Activated T-helper 1 cell treated with anti-CD3 and anti-CD28 coated beads, Interleukin-12 subunit alpha, Interleukin-12 subunit beta, Interleukin-2, Interleukin-4 antibody, amounts not matched to agents 30 ng/mL and 10 ng/mL and 1 ng/mL, durations not matched to agents 14 hours and 24 hours and 36 hours (primary cell): Measurements from ENCODE around the gene TMSB4Y. TPM values are rescaled to one million over a fixed set of nuclear protein-coding genes. Genes with fewer than 3 reads are reported as not detected.

Experiments used
- DNase-seq: peaks from one replicate; pipeline ENCODE4 v3.0.0; 2021; ENCODE audit warnings: low spot score
- H3K27ac Mint-ChIP-seq: one replicate; pipeline ENCODE4 v1.8.0; 2021; ENCODE audit warnings: mild to moderate bottlenecking, mixed read lengths
- H3K27me3 Mint-ChIP-seq: one replicate; pipeline ENCODE4 v1.8.0; 2022; ENCODE audit warnings: mild to moderate bottlenecking, moderate library complexity, mixed read lengths; ENCODE audit not compliant: insufficient read depth
- H3K36me3 Mint-ChIP-seq: one replicate; pipeline ENCODE4 v1.8.0; 2021; ENCODE audit warnings: low read depth, mixed read lengths
- H3K4me1 Mint-ChIP-seq: one replicate; pipeline ENCODE4 v1.8.0; 2021; ENCODE audit warnings: low read depth, mixed read lengths
- H3K4me3 Mint-ChIP-seq: one replicate; pipeline ENCODE4 v1.8.0; 2021; ENCODE audit warnings: mild to moderate bottlenecking, moderate library complexity, mixed read lengths
- H3K9me3 Mint-ChIP-seq: one replicate; pipeline ENCODE4 v1.8.0; 2021; ENCODE audit warnings: mixed read lengths
- intact Hi-C: fragments of 100-400 bp; cut with micrococcal nuclease; formaldehyde crosslinking; loops from one replicate; pipeline ENCODE4 v1.15.1; 2024
- total RNA-seq: library from RNA; stranded (reverse); gene quantifications from 2 replicates; pipeline ENCODE4 v1.2.3, GENCODE V29; 2022

Gene TMSB4Y
- 0.54 and 1.2 TPM in 2 replicates for total RNA-seq

GRCh38 chrY:13703568-13703968, at the start of gene TMSB4Y:
Gene TMSB4Y (plus strand): TSS chrY:13703899.
- H3K36me3 Mint-ChIP-seq, result no peaks in the 10 kb centered on the region
- peak within 1 kb of the TSS; percentile 88 for H3K4me3 Mint-ChIP-seq
- no peaks in the 10 kb centered on the region for H3K27me3 Mint-ChIP-seq
- intact Hi-C loops, result loop anchor here (2.0 to 10.0 kb wide), 7 partner anchors 47 to 1039 kb away; partner anchors contain the start of gene DDX3Y
- H3K9me3 Mint-ChIP-seq, result no peaks in the 10 kb centered on the region
- H3K27ac Mint-ChIP-seq, result peak within 1 kb of the TSS; percentile 87
- DNase-seq, result peak; percentile 70
- H3K4me1 Mint-ChIP-seq, result peaks cover 12% of the 10 kb centered on the region

GRCh38 chrY:13664162-13664561, 39.5 kb upstream of the TMSB4Y start:
- Mint-ChIP-seq H3K4me3 (no peak overlapping the region), H3K4me1 (no peaks in the 10 kb centered on the region), H3K9me3 (no peaks in the 10 kb centered on the region), H3K36me3 (no peaks in the 10 kb centered on the region), H3K27me3 (peaks cover 2% of the 10 kb centered on the region), H3K27ac (no peak overlapping the region)
- DNase-seq, result no peak
- intact Hi-C loops, result no loop called here

GRCh38 chrY:13671122-13671521, 32.6 kb upstream of the TMSB4Y start:
- no peaks in the 10 kb centered on the region for H3K36me3 Mint-ChIP-seq
- no peak for DNase-seq
- no peaks in the 10 kb centered on the region for H3K4me1 Mint-ChIP-seq
- H3K4me3 Mint-ChIP-seq, result no peak overlapping the region
- no peaks in the 10 kb centered on the region for H3K27me3 Mint-ChIP-seq
- H3K9me3 Mint-ChIP-seq, result peaks cover 20% of the 10 kb centered on the region
- H3K27ac Mint-ChIP-seq, result no peak overlapping the region
- intact Hi-C loops, result no loop called here

- H3K4me3 Mint-ChIP-seq, result no peak overlapping the region
- no peak for DNase-seq
- no peaks in the 10 kb centered on the region for H3K36me3 Mint-ChIP-seq
- H3K9me3 Mint-ChIP-seq, result no peaks in the 10 kb centered on the region
- no peak overlapping the region for H3K27ac Mint-ChIP-seq
- peaks cover 12% of the 10 kb centered on the region for H3K4me1 Mint-ChIP-seq
- intact Hi-C loops, result loop anchor here (2.0 to 10.0 kb wide), 7 partner anchors 49 to 1037 kb away; partner anchors contain the start of gene DDX3Y
- H3K27me3 Mint-ChIP-seq, result no peaks in the 10 kb centered on the region
Observed at GRCh38 chrY:13702276-13702675, 1.4 kb upstream of the TMSB4Y start.

- H3K27me3 Mint-ChIP-seq, result no peaks in the 10 kb centered on the region
- H3K4me3 Mint-ChIP-seq, result peak overlapping the region; percentile 88
- peak overlapping the region; percentile 87 for H3K27ac Mint-ChIP-seq
- DNase-seq, result no peak
- H3K36me3 Mint-ChIP-seq, result no peaks in the 10 kb centered on the region
- H3K9me3 Mint-ChIP-seq, result no peaks in the 10 kb centered on the region
- intact Hi-C loops, result loop anchor here (2.0 to 10.0 kb wide), 5 partner anchors 147 to 1040 kb away; partner anchors contain the start of gene UTY
- H3K4me1 Mint-ChIP-seq, result peaks cover 12% of the 10 kb centered on the region
Observed at GRCh38 chrY:13704121-13704930, 627 bp downstream of the TMSB4Y start.

GRCh38 chrY:13705197-13705596, 1.5 kb downstream of the TMSB4Y start:
- no peak for DNase-seq

GRCh38 chrY:13708038-13708437, 4.3 kb downstream of the TMSB4Y start:
- intact Hi-C loops, result loop anchor here (10.0 kb wide), 2 partner anchors 333 to 1043 kb away; no protein-coding TSS in a partner anchor
- no peak for DNase-seq
- H3K4me3 Mint-ChIP-seq, result no peak overlapping the region
- H3K36me3 Mint-ChIP-seq, result no peaks in the 10 kb centered on the region
- no peak overlapping the region for H3K27ac Mint-ChIP-seq
- peaks cover 12% of the 10 kb centered on the region for H3K4me1 Mint-ChIP-seq
- H3K27me3 Mint-ChIP-seq, result no peaks in the 10 kb centered on the region
- no peaks in the 10 kb centered on the region for H3K9me3 Mint-ChIP-seq

More at GRCh38 chrY:13705197-13705596, 1.5 kb downstream of the TMSB4Y start:
- Mint-ChIP-seq H3K4me3 (peak overlapping the region; percentile 88), H3K27ac (no peak overlapping the region), H3K36me3 (no peaks in the 10 kb centered on the region), H3K4me1 (peaks cover 12% of the 10 kb centered on the region), H3K27me3 (no peaks in the 10 kb centered on the region), H3K9me3 (no peaks in the 10 kb centered on the region)
- intact Hi-C loops, result loop anchor here (2.0 to 10.0 kb wide), 3 partner anchors 224 to 1040 kb away; partner anchors contain the start of gene UTY

- DNase-seq, result no peak
- no peak overlapping the region for H3K27ac Mint-ChIP-seq
- H3K4me3 Mint-ChIP-seq, result no peak overlapping the region
- no peaks in the 10 kb centered on the region for H3K4me1 Mint-ChIP-seq
- no peaks in the 10 kb centered on the region for H3K36me3 Mint-ChIP-seq
- peaks cover 4% of the 10 kb centered on the region for H3K9me3 Mint-ChIP-seq
- no peaks in the 10 kb centered on the region for H3K27me3 Mint-ChIP-seq
- intact Hi-C loops, result no loop called here
Observed at GRCh38 chrY:13718996-13719395, 15.3 kb downstream of the TMSB4Y start.

- Mint-ChIP-seq H3K27ac (no peak overlapping the region), H3K4me3 (no peak overlapping the region), H3K27me3 (no peaks in the 10 kb centered on the region), H3K36me3 (no peaks in the 10 kb centered on the region), H3K4me1 (no peaks in the 10 kb centered on the region), H3K9me3 (no peaks in the 10 kb centered on the region)
- intact Hi-C loops, result loop anchor here (1.0 kb wide), 1 partner anchor 293 kb away; no protein-coding TSS in a partner anchor
- no peak for DNase-seq
Observed at GRCh38 chrY:13729517-13729916, 25.8 kb downstream of the TMSB4Y start.

GRCh38 chrY:13738618-13739017, 34.9 kb downstream of the TMSB4Y start:
- Mint-ChIP-seq H3K36me3 (no peaks in the 10 kb centered on the region), H3K4me3 (no peak overlapping the region), H3K27ac (no peak overlapping the region), H3K4me1 (no peaks in the 10 kb centered on the region), H3K27me3 (no peaks in the 10 kb centered on the region), H3K9me3 (no peaks in the 10 kb centered on the region)
- DNase-seq, result peak; percentile 7
- intact Hi-C loops, result loop anchor here (1.0 kb wide), 1 partner anchor 114 kb away; no protein-coding TSS in a partner anchor

GRCh38 chrY:13751289-13752071, 47.8 kb downstream of the TMSB4Y start:
- intact Hi-C loops, result loop anchor here (2.0 to 10.0 kb wide), 4 partner anchors 49 to 847 kb away; partner anchors contain the start of genes DDX3Y and TMSB4Y
- Mint-ChIP-seq H3K36me3 (no peaks in the 10 kb centered on the region), H3K9me3 (no peaks in the 10 kb centered on the region), H3K27ac (peak overlapping the region; percentile 5), H3K4me3 (peak overlapping the region; percentile 71), H3K27me3 (no peaks in the 10 kb centered on the region), H3K4me1 (peaks cover 11% of the 10 kb centered on the region)
- peak; percentile 6 for DNase-seq

GRCh38 chrY:13754661-13755060, 51.0 kb downstream of the TMSB4Y start:
- no peaks in the 10 kb centered on the region for H3K9me3 Mint-ChIP-seq
- peaks cover 11% of the 10 kb centered on the region for H3K4me1 Mint-ChIP-seq
- H3K27me3 Mint-ChIP-seq, result no peaks in the 10 kb centered on the region
- no peak for DNase-seq
- no peak overlapping the region for H3K4me3 Mint-ChIP-seq
- H3K27ac Mint-ChIP-seq, result no peak overlapping the region
- no peaks in the 10 kb centered on the region for H3K36me3 Mint-ChIP-seq
- intact Hi-C loops, result loop anchor here (10.0 kb wide), 2 partner anchors 590 to 850 kb away; partner anchors contain the start of gene DDX3Y
